Tibial nerve (tissue), 4 donors: ENCODE results near the gene MAML2. TPM values are rescaled to one million over a fixed set of nuclear protein-coding genes. Genes with fewer than 3 reads are reported as not detected.

Experiments
- DNase-seq, 2 donors: peaks; one replicate each; pipeline ENCODE4 v3.0.0-alpha.2; 2019; ENCODE audit warnings: low spot score in 2 of 2
- H3K27ac ChIP-seq, 4 donors: fragments of 200-600 bp; sonication (generic) in 3 of 4; one replicate each; pipeline ENCODE4 v1.5.1; 2017 to 2019; ENCODE audit warnings: mild to moderate bottlenecking in 1 of 4
- H3K27me3 ChIP-seq, 2 donors: fragments of 200-600 bp; sonication (generic) in 1 of 2; one replicate each; pipeline versions ENCODE4 v1.5.1 to v1.6.0; 2017 to 2019
- H3K36me3 ChIP-seq, 3 donors: fragments of 200-600 bp; sonication (generic); one replicate each; pipeline ENCODE4 v1.5.1; 2018 to 2019
- H3K4me1 ChIP-seq, 4 donors: fragments of 200-600 bp; sonication (generic) in 3 of 4; one replicate each; pipeline ENCODE4 v1.5.1; 2017 to 2019
- H3K4me3 ChIP-seq, 4 donors: fragments of 200-600 bp; sonication (generic) in 3 of 4; one replicate each; pipeline ENCODE4 v1.5.1; 2017 to 2019; ENCODE audit warnings: mild to moderate bottlenecking in 1 of 4, moderate library complexity in 1 of 4
- H3K9me3 ChIP-seq, 4 donors: fragments of 200-600 bp; sonication (generic) in 3 of 4; one replicate each; pipeline ENCODE4 v1.5.1; 2017 to 2019
- EP300 ChIP-seq, 2 donors: sonication (generic); formaldehyde crosslinking; IDR thresholded peaks; one replicate each; pipeline ENCODE4 v1.6.1; 2017; ENCODE audit warnings: antibody characterized with exemption in 2 of 2, mild to moderate bottlenecking in 1 of 2
- POLR2A ChIP-seq, 2 donors: fragments of 450-650 bp; IDR thresholded peaks; one replicate each; pipeline ENCODE4 v1.6.1; 2017; ENCODE audit warnings: antibody characterized with exemption in 2 of 2, mild to moderate bottlenecking in 2 of 2, moderate library complexity in 2 of 2
- WGBS, 2 donors: methylation state at CpG; one replicate each; pipeline ENCODE4 v1.1.5; 2018; 5-methylcytosine and 5-hydroxymethylcytosine counted together
- total RNA-seq, 4 donors: library from RNA; depleted of rRNA; stranded (reverse); fragments of >200 nt; gene quantifications; one replicate each; pipeline ENCODE4 v1.1.0, GENCODE V29; 2016
- TF ChIP-seq, protein P1 (sequence below), 5 experiments: fragments of 200-600 bp in 3 of 5; fragments of 450-650 bp in 2 of 5; sonication (generic) in 3 of 5; IDR thresholded peaks; one replicate each; pipeline ENCODE4 v1.5.1; 2016 to 2019; ENCODE audit warnings: antibody characterized with exemption in 5 of 5, mild to moderate bottlenecking in 3 of 5, moderate library complexity in 2 of 5

Gene MAML2
- total RNA-seq, 4 donors from 2014 or later, result 20.5 to 38.4 (median 27.9) TPM

DNA sequence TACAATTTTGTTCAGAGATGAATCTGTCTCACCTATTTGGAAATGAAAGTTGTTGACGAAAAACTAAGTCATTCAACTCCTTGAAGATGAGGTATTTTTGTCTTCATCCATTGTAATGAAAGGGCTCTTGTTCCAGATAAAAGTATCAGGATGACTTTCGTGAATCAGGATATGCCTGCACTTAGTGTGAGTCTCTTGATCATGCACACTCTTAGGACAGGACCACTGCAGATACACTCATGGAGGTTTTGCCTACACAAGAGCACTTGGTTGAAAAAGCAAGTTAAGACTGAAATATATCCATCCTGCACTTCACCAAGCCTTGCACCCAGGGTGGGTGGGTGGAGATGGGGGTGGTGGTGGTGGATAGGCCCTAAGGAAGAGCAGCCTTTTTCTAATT is 298.2 kb downstream of the MAML2 start:
- Histone ChIP-seq H3K27ac (peak overlapping the region in 1 of 4 donors; percentile 82), H3K4me3 (no peak overlapping the region), H3K36me3 (no peaks in the 10 kb centered on the region), H3K27me3 (no peaks in the 10 kb centered on the region), H3K9me3 (no peaks in the 10 kb centered on the region), H3K4me1 (peaks cover 0 to 26% (median 3%) of the 10 kb centered on the region in 4 donors)
- no peak for DNase-seq
- 92 to 95% methylated on average over 2 of the region's 2 CpGs for WGBS, 2 donors
- TF ChIP-seq, protein P1, sequence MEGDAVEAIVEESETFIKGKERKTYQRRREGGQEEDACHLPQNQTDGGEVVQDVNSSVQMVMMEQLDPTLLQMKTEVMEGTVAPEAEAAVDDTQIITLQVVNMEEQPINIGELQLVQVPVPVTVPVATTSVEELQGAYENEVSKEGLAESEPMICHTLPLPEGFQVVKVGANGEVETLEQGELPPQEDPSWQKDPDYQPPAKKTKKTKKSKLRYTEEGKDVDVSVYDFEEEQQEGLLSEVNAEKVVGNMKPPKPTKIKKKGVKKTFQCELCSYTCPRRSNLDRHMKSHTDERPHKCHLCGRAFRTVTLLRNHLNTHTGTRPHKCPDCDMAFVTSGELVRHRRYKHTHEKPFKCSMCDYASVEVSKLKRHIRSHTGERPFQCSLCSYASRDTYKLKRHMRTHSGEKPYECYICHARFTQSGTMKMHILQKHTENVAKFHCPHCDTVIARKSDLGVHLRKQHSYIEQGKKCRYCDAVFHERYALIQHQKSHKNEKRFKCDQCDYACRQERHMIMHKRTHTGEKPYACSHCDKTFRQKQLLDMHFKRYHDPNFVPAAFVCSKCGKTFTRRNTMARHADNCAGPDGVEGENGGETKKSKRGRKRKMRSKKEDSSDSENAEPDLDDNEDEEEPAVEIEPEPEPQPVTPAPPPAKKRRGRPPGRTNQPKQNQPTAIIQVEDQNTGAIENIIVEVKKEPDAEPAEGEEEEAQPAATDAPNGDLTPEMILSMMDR (IDR thresholded peaks at IDR 0.05), result no peak
- no peak for TF ChIP-seq EP300 (IDR thresholded peaks at IDR 0.05)
- no peak for TF ChIP-seq POLR2A (IDR thresholded peaks at IDR 0.05)

DNA sequence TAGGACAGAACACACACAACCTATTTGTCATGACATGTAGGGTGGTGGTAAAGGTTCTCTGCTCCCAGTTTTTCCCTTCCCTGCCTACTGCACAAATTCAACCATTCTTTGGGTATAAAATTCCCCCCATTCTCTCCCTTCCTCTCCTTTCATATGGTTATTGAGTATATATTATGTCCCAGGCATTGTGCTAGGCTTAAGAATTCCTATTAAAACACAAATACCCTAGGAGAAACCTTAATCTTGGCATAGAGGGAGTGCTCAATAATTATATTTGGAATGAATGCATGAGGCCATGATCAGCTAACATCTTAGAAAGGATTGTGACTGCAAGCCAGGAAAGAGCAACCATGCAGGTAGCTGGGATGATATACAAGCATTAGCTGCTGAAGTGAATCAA is 298.7 kb downstream of the MAML2 start:
- no peaks in the 10 kb centered on the region for H3K27me3 ChIP-seq
- TF ChIP-seq, protein P1 (IDR thresholded peaks at IDR 0.05), result no peak
- no peak for TF ChIP-seq EP300 (IDR thresholded peaks at IDR 0.05)
- no peak for TF ChIP-seq POLR2A (IDR thresholded peaks at IDR 0.05)

DNA sequence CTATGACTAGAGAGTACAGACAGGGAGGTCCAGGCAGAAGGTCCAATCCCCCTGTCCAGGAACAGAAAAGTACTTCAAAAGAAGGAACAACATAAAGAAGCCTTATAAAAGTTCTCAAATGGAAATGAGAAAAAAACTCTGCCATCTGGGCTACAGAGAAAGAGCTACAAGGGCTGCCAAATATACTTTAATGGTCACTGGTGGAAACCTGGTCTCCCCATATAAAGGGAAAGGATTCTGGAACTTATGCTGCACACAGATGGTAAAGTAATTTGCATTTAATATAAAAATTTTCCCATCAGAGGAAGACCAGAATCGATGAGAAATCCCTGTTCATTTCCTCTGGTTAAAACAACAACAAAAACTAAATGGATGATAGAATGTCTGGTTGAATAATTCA is 299.7 kb downstream of the MAML2 start:
- WGBS, 2 donors, result 47 to 57% methylated on average over 1 of the region's 1 CpG
- H3K27ac ChIP-seq, result no peak overlapping the region
- no peaks in the 10 kb centered on the region for H3K36me3 ChIP-seq
- H3K9me3 ChIP-seq, result no peaks in the 10 kb centered on the region
- no peak overlapping the region for H3K4me3 ChIP-seq
- peaks cover 0 to 26% (median 3%) of the 10 kb centered on the region in 4 donors for H3K4me1 ChIP-seq
- no peak for DNase-seq
- no peaks in the 10 kb centered on the region for H3K27me3 ChIP-seq
- no peak for TF ChIP-seq EP300 (IDR thresholded peaks at IDR 0.05)
- TF ChIP-seq POLR2A (IDR thresholded peaks at IDR 0.05), result no peak
- TF ChIP-seq, protein P1 (IDR thresholded peaks at IDR 0.05), result no peak

More for the DNA sequence above, 298.7 kb downstream of the MAML2 start:
- no peak for DNase-seq
- no peaks in the 10 kb centered on the region for H3K9me3 ChIP-seq
- H3K27ac ChIP-seq, result no peak overlapping the region
- no peaks in the 10 kb centered on the region for H3K36me3 ChIP-seq
- H3K4me1 ChIP-seq, result peaks cover 0 to 26% (median 3%) of the 10 kb centered on the region in 4 donors
- H3K4me3 ChIP-seq, result no peak overlapping the region

DNA sequence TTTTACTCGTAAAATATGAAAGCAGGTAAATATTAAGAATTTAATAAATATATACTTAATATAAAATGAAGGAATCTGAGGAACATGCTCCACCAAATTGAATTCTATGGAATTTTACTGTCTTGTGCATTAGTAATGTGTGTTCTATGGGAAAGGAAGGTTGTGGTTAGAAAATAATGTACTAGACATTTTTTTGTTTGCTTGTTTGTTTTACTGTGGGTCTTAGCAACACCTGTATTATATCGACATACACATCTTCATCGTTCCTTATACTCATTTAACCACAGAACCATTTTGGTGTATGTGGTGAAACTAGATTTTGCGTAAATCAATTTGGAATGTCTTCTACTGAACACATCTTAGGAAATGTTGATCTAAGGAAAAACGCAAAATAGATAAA is 304.9 kb downstream of the MAML2 start:
- Histone ChIP-seq H3K4me3 (no peak overlapping the region), H3K27ac (no peak overlapping the region)
- 71 to 97% methylated on average over 5 of the region's 5 CpGs for WGBS, 2 donors

DNA sequence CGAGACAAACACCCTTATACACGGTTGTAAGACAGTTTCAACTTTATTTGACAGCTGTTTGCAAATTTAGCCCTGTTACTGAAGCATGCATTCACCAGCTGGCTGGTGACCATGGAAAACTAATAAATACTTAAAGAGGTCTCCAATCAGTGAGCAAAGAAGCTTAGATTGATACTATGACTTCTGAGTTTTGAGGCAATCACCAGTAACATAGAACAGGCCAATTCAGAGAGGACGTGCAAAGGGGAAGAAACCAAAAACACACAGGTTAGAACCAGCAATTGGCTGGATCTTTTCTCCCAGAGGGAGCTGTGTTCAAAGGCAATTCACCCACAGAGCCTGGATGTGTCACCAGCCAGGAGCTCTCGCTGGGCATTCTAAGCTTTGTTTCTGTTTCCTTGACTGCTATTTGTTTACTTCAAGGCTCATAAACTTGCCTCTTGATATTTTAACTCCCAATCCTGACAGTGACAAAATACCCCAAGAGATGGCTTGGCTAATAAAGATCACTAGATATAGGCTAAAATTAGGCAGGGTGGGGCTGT is 305.5 kb downstream of the MAML2 start:
- Histone ChIP-seq H3K4me3 (no peak overlapping the region), H3K27me3 (no peaks in the 10 kb centered on the region), H3K36me3 (no peaks in the 10 kb centered on the region), H3K27ac (no peak overlapping the region), H3K9me3 (no peaks in the 10 kb centered on the region), H3K4me1 (peaks cover 0 to 28% (median 13%) of the 10 kb centered on the region in 4 donors)
- no peak for TF ChIP-seq POLR2A (IDR thresholded peaks at IDR 0.05)
- 66 to 72% methylated on average over 4 of the region's 4 CpGs for WGBS, 2 donors
- no peak for DNase-seq

More for the DNA sequence above, 304.9 kb downstream of the MAML2 start:
- no peak for DNase-seq
- Histone ChIP-seq H3K36me3 (no peaks in the 10 kb centered on the region), H3K9me3 (no peaks in the 10 kb centered on the region), H3K27me3 (no peaks in the 10 kb centered on the region), H3K4me1 (peaks cover 0 to 24% (median 13%) of the 10 kb centered on the region in 4 donors)
- TF ChIP-seq POLR2A (IDR thresholded peaks at IDR 0.05), result no peak
- TF ChIP-seq, protein P1 (IDR thresholded peaks at IDR 0.05), result no peak
- no peak for TF ChIP-seq EP300 (IDR thresholded peaks at IDR 0.05)
